Measurements from ENCODE around the gene UBR3.
A peak's percentile ranks its signal among the peaks of the same experiment; 100 is the strongest.

Gene UBR3, protein sequence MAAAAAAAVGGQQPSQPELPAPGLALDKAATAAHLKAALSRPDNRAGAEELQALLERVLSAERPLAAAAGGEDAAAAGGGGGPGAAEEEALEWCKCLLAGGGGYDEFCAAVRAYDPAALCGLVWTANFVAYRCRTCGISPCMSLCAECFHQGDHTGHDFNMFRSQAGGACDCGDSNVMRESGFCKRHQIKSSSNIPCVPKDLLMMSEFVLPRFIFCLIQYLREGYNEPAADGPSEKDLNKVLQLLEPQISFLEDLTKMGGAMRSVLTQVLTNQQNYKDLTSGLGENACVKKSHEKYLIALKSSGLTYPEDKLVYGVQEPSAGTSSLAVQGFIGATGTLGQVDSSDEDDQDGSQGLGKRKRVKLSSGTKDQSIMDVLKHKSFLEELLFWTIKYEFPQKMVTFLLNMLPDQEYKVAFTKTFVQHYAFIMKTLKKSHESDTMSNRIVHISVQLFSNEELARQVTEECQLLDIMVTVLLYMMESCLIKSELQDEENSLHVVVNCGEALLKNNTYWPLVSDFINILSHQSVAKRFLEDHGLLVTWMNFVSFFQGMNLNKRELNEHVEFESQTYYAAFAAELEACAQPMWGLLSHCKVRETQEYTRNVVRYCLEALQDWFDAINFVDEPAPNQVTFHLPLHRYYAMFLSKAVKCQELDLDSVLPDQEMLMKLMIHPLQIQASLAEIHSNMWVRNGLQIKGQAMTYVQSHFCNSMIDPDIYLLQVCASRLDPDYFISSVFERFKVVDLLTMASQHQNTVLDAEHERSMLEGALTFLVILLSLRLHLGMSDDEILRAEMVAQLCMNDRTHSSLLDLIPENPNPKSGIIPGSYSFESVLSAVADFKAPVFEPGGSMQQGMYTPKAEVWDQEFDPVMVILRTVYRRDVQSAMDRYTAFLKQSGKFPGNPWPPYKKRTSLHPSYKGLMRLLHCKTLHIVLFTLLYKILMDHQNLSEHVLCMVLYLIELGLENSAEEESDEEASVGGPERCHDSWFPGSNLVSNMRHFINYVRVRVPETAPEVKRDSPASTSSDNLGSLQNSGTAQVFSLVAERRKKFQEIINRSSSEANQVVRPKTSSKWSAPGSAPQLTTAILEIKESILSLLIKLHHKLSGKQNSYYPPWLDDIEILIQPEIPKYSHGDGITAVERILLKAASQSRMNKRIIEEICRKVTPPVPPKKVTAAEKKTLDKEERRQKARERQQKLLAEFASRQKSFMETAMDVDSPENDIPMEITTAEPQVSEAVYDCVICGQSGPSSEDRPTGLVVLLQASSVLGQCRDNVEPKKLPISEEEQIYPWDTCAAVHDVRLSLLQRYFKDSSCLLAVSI (N-terminal part only)

DNA sequence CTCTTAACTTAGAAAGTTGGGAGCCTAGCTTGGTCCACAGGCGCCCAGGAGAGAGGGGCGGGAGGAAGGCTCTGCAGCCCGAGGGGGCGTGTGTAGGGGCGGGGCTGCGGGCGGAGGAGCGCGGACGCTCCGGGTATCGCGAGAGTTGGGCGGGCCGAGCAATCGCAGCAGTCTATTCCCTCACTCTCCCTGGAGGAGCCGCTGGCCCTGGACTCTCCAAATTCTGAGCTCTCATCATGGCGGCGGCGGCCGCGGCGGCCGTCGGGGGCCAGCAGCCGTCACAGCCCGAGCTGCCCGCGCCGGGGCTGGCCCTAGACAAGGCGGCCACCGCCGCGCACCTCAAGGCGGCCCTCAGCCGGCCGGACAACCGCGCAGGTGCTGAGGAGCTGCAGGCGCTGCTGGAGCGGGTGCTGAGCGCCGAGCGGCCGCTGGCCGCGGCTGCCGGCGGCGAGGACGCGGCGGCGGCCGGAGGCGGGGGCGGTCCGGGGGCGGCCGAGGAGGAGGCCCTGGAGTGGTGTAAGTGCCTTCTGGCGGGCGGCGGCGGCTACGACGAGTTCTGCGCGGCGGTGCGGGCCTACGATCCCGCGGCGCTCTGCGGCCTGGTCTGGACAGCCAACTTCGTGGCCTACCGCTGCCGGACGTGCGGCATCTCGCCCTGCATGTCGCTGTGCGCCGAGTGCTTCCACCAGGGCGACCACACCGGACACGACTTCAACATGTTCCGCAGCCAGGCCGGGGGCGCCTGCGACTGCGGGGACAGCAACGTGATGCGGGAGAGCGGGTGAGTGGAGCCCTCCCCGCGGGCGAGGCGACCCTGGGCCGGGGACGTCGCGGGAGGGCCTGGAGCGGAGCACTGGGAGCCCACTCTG is at the start of gene UBR3:
TSS of gene UBR3 (plus strand) at position 183 of the 869 bp plus-strand sequence. CDS start at position 237, 54 bp downstream.
- TF ChIP-seq, protein P1, sequence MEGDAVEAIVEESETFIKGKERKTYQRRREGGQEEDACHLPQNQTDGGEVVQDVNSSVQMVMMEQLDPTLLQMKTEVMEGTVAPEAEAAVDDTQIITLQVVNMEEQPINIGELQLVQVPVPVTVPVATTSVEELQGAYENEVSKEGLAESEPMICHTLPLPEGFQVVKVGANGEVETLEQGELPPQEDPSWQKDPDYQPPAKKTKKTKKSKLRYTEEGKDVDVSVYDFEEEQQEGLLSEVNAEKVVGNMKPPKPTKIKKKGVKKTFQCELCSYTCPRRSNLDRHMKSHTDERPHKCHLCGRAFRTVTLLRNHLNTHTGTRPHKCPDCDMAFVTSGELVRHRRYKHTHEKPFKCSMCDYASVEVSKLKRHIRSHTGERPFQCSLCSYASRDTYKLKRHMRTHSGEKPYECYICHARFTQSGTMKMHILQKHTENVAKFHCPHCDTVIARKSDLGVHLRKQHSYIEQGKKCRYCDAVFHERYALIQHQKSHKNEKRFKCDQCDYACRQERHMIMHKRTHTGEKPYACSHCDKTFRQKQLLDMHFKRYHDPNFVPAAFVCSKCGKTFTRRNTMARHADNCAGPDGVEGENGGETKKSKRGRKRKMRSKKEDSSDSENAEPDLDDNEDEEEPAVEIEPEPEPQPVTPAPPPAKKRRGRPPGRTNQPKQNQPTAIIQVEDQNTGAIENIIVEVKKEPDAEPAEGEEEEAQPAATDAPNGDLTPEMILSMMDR (IDR thresholded peaks at IDR 0.05; ENCODE audit: low read depth, low read length), result peak; percentile 12
- DNase-seq (ENCODE audit: extremely low read depth, low read depth), result peak; percentile 86

- TF ChIP-seq, protein P1 (IDR thresholded peaks at IDR 0.05; ENCODE audit: low read depth, low read length), result no peak
- DNase-seq (ENCODE audit: extremely low read depth, low read depth), result no peak
Observed at GRCh38 chr2:169778446-169778845, 48.8 kb upstream of the UBR3 start.

DNA sequence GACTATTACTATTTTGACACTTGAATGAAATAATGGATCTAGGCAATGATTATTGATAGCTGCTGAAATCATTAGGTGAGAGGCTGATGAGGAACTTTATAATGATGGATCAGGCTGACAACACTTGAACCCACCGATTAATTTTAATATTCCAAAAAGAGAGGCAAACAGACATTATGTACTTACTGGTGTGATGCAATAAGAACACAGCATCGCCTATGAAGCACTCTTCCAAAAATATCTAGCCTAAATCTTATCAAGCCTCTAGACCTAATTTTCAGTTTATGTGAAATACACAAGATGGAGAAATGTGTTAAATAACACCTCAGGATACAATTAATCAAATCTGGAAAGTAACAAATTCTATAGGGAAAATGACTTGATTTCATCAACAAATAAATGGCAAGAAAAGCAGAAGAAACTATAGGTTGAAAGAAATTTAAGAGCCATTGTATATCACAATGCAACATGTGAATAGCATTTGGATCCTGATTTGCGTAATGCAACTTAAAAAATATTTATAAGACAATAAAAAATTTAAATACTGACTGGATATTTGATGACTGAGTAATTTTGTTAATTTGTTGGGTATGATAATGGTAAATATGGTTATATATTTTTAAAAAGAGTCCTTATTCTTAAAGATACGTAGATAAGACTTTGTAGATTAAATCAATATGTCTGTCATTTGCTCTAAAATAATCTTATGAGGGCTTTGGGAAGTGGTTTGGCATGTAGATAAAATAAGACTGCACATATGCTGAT is 45.8 kb upstream of the UBR3 start:
- TF ChIP-seq, protein P1 (IDR thresholded peaks at IDR 0.05; ENCODE audit: low read depth, low read length), result no peak
- no peak for DNase-seq (ENCODE audit: extremely low read depth, low read depth)

DNA sequence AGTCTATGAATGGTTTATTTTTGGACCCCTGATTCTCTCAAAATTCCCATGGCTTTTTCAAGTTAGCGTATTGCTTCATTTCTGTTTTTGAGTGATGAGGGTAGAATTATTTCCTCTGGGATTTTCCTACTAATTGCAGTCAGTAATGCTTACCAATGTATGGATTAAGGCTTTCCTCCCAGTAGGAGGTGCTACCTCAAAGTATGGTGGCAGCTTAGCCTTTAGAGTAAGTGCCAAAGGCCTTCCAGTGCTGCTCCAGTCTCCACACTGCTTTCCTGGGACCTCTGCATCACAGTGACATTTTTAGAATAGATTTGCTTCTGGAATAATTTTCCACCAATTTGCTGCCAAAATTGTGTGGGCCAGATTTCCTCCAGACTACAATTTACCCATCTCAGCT is 44.7 kb upstream of the UBR3 start:
- no peak for DNase-seq (ENCODE audit: extremely low read depth, low read depth)
- TF ChIP-seq, protein P1 (IDR thresholded peaks at IDR 0.05; ENCODE audit: low read depth, low read length), result no peak

GRCh38 chr2:169790581-169790980 is 36.7 kb upstream of the UBR3 start:
- TF ChIP-seq, protein P1 (IDR thresholded peaks at IDR 0.05; ENCODE audit: low read depth, low read length), result no peak
- DNase-seq (ENCODE audit: extremely low read depth, low read depth), result no peak

GRCh38 chr2:169795181-169795580 is 32.1 kb upstream of the UBR3 start:
- DNase-seq (ENCODE audit: extremely low read depth, low read depth), result no peak

More at GRCh38 chr2:169795181-169795580, 32.1 kb upstream of the UBR3 start:
- TF ChIP-seq, protein P1 (IDR thresholded peaks at IDR 0.05; ENCODE audit: low read depth, low read length), result no peak

Measured in AG09319 (cell line).